M059J (cell line): ENCODE measurements around the gene CEBPA. TPM values are rescaled to one million over a fixed set of nuclear protein-coding genes. Genes with fewer than 3 reads are reported as not detected.

Experiments
- DNase-seq: peaks from one replicate; pipeline ENCODE4 v3.0.0-alpha.2; 2012; ENCODE audit warnings: low read depth
- total RNA-seq: library from RNA; depleted of rRNA; stranded (reverse); fragments of >200 nt; shearing (Covaris generic); gene quantifications from 2 replicates; pipeline ENCODE4 v1.2.3, GENCODE V29; 2014; rRNA removed

Gene CEBPA
- total RNA-seq, 1 experiment from 2014 or later: not detected

GRCh38 chr19:33251076-33251475 lies 51.3 kb downstream of the CEBPA start:
- no peak for DNase-seq

GRCh38 chr19:33250500-33250899 lies 51.8 kb downstream of the CEBPA start:
- no peak for DNase-seq

Other genes with a start within 250 kb of the CEBPA start
- gene RHPN2, start 237.6 kb downstream of the CEBPA start, total RNA-seq: 22.5 and 25.6 TPM in 2 replicates
- gene GPATCH1, start 221.4 kb downstream of the CEBPA start, total RNA-seq: 4.7 and 9.8 TPM in 2 replicates
- not detected in 2 replicates for gene WDR88, start 170.4 kb downstream of the CEBPA start, total RNA-seq
- 2.0 and 2.1 TPM in 2 replicates for gene LRP3, start 108.2 kb downstream of the CEBPA start, total RNA-seq
- not detected in 2 replicates for gene SLC7A10, start 76.7 kb downstream of the CEBPA start, total RNA-seq
- gene CEBPG, start 71.2 kb upstream of the CEBPA start, total RNA-seq: 14.8 and 16.8 TPM in 2 replicates
- 78.4 and 84.5 TPM in 2 replicates for gene PEPD, start 219.3 kb upstream of the CEBPA start, total RNA-seq